ENCODE results near the gene SNF8. TPM values are rescaled to one million over a fixed set of nuclear protein-coding genes. Genes with fewer than 3 reads are reported as not detected.
A peak's percentile ranks its signal among the peaks of the same experiment; 100 is the strongest.

Gene SNF8
- total RNA-seq, 1 experiment from 2014 or later, result 136 TPM

GRCh38 chr17:48908047-48908843, 36.4 kb downstream of the SNF8 start, which contains the start of gene UBE2Z (continued):
- TF ChIP-seq ZNF416 (CRISPR knock-in tag; IDR thresholded peaks at IDR 0.05) (0 out of 2 replicates have a peak, but pooled peaks have one; percentile 77), IRF1 (CRISPR knock-in tag; IDR thresholded peaks at IDR 0.05) (0 out of 2 replicates have a peak, but pooled peaks have one; percentile 44)

GRCh38 chr17:48907713-48908046, 37.0 kb downstream of the SNF8 start:
- no peak for ATAC-seq
- CTCF ChIA-PET, result interaction anchor here (0.6 to 1.6 kb wide), 7 partner anchors 15 to 229 kb away, joined by 3 to 9 read pairs (median 3); partner anchors contain the start of gene ATP5MC1
- no peaks in the 10 kb centered on the region for H3K9me3 Mint-ChIP-seq
- TF ChIP-seq ZNF138 (CRISPR knock-in tag; conservative IDR thresholded peaks at IDR 0.05) (no peak), KAT7 (CRISPR knock-in tag; IDR thresholded peaks at IDR 0.05; ENCODE audit: borderline replicate concordance) (no peak), ZNF317 (CRISPR knock-in tag; IDR thresholded peaks at IDR 0.05; ENCODE audit: borderline replicate concordance, low read depth) (no peak), IRF1 (CRISPR knock-in tag; IDR thresholded peaks at IDR 0.05) (no peak), NR3C1 (CRISPR knock-in tag; conservative IDR thresholded peaks at IDR 0.05; ENCODE audit: low read depth) (no peak), EMX1 (CRISPR knock-in tag; IDR thresholded peaks at IDR 0.05) (no peak), FOXJ3 (CRISPR knock-in tag; IDR thresholded peaks at IDR 0.05; ENCODE audit: borderline replicate concordance) (no peak), ZNF281 (CRISPR knock-in tag; IDR thresholded peaks at IDR 0.05) (no peak), NFE2L1 (CRISPR knock-in tag; IDR thresholded peaks at IDR 0.05) (no peak), PRDM15 (CRISPR knock-in tag; IDR thresholded peaks at IDR 0.05) (no peak), NR2C2 (CRISPR knock-in tag; IDR thresholded peaks at IDR 0.05) (no peak), ATF1 (CRISPR knock-in tag; IDR thresholded peaks at IDR 0.05) (no peak), ZNF219 (CRISPR knock-in tag; IDR thresholded peaks at IDR 0.05; ENCODE audit: borderline replicate concordance) (no peak)
- TF ChIP-seq, protein P1, sequence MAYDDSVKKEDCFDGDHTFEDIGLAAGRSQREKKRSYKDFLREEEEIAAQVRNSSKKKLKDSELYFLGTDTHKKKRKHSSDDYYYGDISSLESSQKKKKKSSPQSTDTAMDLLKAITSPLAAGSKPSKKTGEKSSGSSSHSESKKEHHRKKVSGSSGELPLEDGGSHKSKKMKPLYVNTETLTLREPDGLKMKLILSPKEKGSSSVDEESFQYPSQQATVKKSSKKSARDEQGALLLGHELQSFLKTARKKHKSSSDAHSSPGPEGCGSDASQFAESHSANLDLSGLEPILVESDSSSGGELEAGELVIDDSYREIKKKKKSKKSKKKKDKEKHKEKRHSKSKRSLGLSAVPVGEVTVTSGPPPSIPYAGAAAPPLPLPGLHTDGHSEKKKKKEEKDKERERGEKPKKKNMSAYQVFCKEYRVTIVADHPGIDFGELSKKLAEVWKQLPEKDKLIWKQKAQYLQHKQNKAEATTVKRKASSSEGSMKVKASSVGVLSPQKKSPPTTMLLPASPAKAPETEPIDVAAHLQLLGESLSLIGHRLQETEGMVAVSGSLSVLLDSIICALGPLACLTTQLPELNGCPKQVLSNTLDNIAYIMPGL (CRISPR knock-in tag; IDR thresholded peaks at IDR 0.05), result no peak
- TF ChIP-seq, protein P2, sequence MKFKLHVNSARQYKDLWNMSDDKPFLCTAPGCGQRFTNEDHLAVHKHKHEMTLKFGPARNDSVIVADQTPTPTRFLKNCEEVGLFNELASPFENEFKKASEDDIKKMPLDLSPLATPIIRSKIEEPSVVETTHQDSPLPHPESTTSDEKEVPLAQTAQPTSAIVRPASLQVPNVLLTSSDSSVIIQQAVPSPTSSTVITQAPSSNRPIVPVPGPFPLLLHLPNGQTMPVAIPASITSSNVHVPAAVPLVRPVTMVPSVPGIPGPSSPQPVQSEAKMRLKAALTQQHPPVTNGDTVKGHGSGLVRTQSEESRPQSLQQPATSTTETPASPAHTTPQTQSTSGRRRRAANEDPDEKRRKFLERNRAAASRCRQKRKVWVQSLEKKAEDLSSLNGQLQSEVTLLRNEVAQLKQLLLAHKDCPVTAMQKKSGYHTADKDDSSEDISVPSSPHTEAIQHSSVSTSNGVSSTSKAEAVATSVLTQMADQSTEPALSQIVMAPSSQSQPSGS (CRISPR knock-in tag; IDR thresholded peaks at IDR 0.05; ENCODE audit: borderline replicate concordance, low read depth), result no peak
- TF ChIP-seq, protein P3, sequence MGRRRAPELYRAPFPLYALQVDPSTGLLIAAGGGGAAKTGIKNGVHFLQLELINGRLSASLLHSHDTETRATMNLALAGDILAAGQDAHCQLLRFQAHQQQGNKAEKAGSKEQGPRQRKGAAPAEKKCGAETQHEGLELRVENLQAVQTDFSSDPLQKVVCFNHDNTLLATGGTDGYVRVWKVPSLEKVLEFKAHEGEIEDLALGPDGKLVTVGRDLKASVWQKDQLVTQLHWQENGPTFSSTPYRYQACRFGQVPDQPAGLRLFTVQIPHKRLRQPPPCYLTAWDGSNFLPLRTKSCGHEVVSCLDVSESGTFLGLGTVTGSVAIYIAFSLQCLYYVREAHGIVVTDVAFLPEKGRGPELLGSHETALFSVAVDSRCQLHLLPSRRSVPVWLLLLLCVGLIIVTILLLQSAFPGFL (CRISPR knock-in tag; IDR thresholded peaks at IDR 0.05; ENCODE audit: borderline replicate concordance), result no peak
- TF ChIP-seq, protein P4, sequence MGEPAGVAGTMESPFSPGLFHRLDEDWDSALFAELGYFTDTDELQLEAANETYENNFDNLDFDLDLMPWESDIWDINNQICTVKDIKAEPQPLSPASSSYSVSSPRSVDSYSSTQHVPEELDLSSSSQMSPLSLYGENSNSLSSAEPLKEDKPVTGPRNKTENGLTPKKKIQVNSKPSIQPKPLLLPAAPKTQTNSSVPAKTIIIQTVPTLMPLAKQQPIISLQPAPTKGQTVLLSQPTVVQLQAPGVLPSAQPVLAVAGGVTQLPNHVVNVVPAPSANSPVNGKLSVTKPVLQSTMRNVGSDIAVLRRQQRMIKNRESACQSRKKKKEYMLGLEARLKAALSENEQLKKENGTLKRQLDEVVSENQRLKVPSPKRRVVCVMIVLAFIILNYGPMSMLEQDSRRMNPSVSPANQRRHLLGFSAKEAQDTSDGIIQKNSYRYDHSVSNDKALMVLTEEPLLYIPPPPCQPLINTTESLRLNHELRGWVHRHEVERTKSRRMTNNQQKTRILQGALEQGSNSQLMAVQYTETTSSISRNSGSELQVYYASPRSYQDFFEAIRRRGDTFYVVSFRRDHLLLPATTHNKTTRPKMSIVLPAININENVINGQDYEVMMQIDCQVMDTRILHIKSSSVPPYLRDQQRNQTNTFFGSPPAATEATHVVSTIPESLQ (CRISPR knock-in tag; IDR thresholded peaks at IDR 0.05), result no peak

More at GRCh38 chr17:48907713-48908046, 37.0 kb downstream of the SNF8 start:
- Mint-ChIP-seq H3K27me3 (ENCODE audit: low read depth) (no peaks in the 10 kb centered on the region), H3K36me3 (peaks cover 25% of the 10 kb centered on the region), H3K4me3 (peak overlapping the region; percentile 95), H3K4me1 (peaks cover 31% of the 10 kb centered on the region), H3K27ac (peak overlapping the region; percentile 99)
- POLR2A ChIA-PET, result interaction anchor here (0.6 to 3.2 kb wide), 9 partner anchors 13 to 185 kb away, joined by 3 to 23 read pairs (median 4); partner anchors contain the start of genes ATP5MC1, PRAC2 and SNF8
- no peak for DNase-seq (ENCODE audit: low spot score)
